ENCODE results near the gene RNF138. TPM values are rescaled to one million over a fixed set of nuclear protein-coding genes. Genes with fewer than 3 reads are reported as not detected.

RNF138 gene
- total and polyA plus RNA-seq, 2 donors (not counting 1 experiment from before 2014, with no cell fraction given) = 30.9 to 60.8 TPM

- Histone ChIP-seq H3K9ac (ENCODE audit: low read length) (no peak overlapping the region), H3K4me1 (ENCODE audit: control insufficient read depth in 2 of 2, insufficient read depth in 2 of 2, low read length in 2 of 2) (peaks cover 4% of the 10 kb centered on the region in 2 donors), H3K4me2 (replicated peaks; ENCODE audit: low read depth, low read length, poor library complexity, severe bottlenecking) (no peak overlapping the region), H3K27me3 (replicated peaks in 1 of 4; ENCODE audit: control extremely low read depth in 1 of 4, control insufficient read depth in 3 of 4, insufficient read depth in 4 of 4, low read length in 3 of 4) (peaks cover 0 to 13% (median 2%) of the 10 kb centered on the region in 4 experiments), H3K4me3 (ENCODE audit: control extremely low read depth in 1 of 5, extremely low read depth in 1 of 5, insufficient read depth in 1 of 5, low read depth in 2 of 5, low read length in 4 of 5) (no peak overlapping the region), H3K79me2 (ENCODE audit: control insufficient read depth, insufficient read depth, low read length) (no peaks in the 10 kb centered on the region), H3K27ac (ENCODE audit: low read length in 2 of 2) (no peak overlapping the region), H3K36me3 (replicated peaks in 1 of 2; ENCODE audit: control extremely low read depth in 1 of 2, control insufficient read depth in 1 of 2, extremely low read depth in 1 of 2, insufficient read depth in 2 of 2, low read length in 1 of 2) (no peaks in the 10 kb centered on the region), H2AFZ (ENCODE audit: insufficient read depth, low read depth, low read length, poor library complexity, severe bottlenecking) (no peak overlapping the region), H4K20me1 (ENCODE audit: control insufficient read depth, insufficient read depth, low read length, poor library complexity, severe bottlenecking) (no peaks in the 10 kb centered on the region), H3K9me3 (ENCODE audit: control extremely low read depth in 1 of 3, control insufficient read depth in 2 of 3, insufficient read depth in 1 of 3, low read length in 2 of 3) (no peaks in the 10 kb centered on the region)
- Mint-ChIP-seq H3K27me3 (peaks cover 4% of the 10 kb centered on the region), H3K9me3 (ENCODE audit: insufficient read depth) (no peaks in the 10 kb centered on the region), H3K27ac (no peak overlapping the region), H3K4me3 (no peak overlapping the region), H3K4me1 (peaks cover 6% of the 10 kb centered on the region)
- CTCF ChIA-PET = interaction anchor here (8.6 kb wide), 1 partner anchor 391 kb away, joined by 111 read pairs; no protein-coding TSS in a partner anchor
- TF ChIP-seq EZH2 (IDR thresholded peaks at IDR 0.05; ENCODE audit: borderline replicate concordance, insufficient read depth, low read depth, low read length, poor library complexity, severe bottlenecking) (no peak), CTCF (IDR thresholded peaks at IDR 0.05) (no peak)
- intact Hi-C loops (cut with micrococcal nuclease) = no loop called here
- no peak for DNase-seq
- WGBS (ENCODE audit: insufficient coverage) = 40% methylated on average over 1 of the region's 2 CpGs
- POLR2A ChIA-PET = no interaction called here
- ATAC-seq (ENCODE audit: low read depth) = no peak
Measured at GRCh38 chr18:32160547-32160946, 68.9 kb downstream of the RNF138 start.

- no peak for DNase-seq
- Histone ChIP-seq H3K4me2 (replicated peaks; ENCODE audit: low read depth, low read length, poor library complexity, severe bottlenecking) (no peak overlapping the region), H2AFZ (ENCODE audit: insufficient read depth, low read depth, low read length, poor library complexity, severe bottlenecking) (no peak overlapping the region), H4K20me1 (ENCODE audit: control insufficient read depth, insufficient read depth, low read length, poor library complexity, severe bottlenecking) (no peaks in the 10 kb centered on the region), H3K27me3 (replicated peaks in 1 of 4; ENCODE audit: control extremely low read depth in 1 of 4, control insufficient read depth in 3 of 4, insufficient read depth in 4 of 4, low read length in 3 of 4) (no peaks in the 10 kb centered on the region), H3K4me3 (ENCODE audit: control extremely low read depth in 1 of 5, extremely low read depth in 1 of 5, insufficient read depth in 1 of 5, low read depth in 2 of 5, low read length in 4 of 5) (no peak overlapping the region), H3K4me1 (ENCODE audit: control insufficient read depth in 2 of 2, insufficient read depth in 2 of 2, low read length in 2 of 2) (no peaks in the 10 kb centered on the region), H3K79me2 (ENCODE audit: control insufficient read depth, insufficient read depth, low read length) (no peaks in the 10 kb centered on the region), H3K9me3 (ENCODE audit: control extremely low read depth in 1 of 3, control insufficient read depth in 2 of 3, insufficient read depth in 1 of 3, low read length in 2 of 3) (no peaks in the 10 kb centered on the region), H3K9ac (ENCODE audit: low read length) (no peak overlapping the region), H3K27ac (ENCODE audit: low read length in 2 of 2) (no peak overlapping the region), H3K36me3 (replicated peaks in 1 of 2; ENCODE audit: control extremely low read depth in 1 of 2, control insufficient read depth in 1 of 2, extremely low read depth in 1 of 2, insufficient read depth in 2 of 2, low read length in 1 of 2) (no peaks in the 10 kb centered on the region)
- TF ChIP-seq CTCF (IDR thresholded peaks at IDR 0.05) (no peak), EZH2 (IDR thresholded peaks at IDR 0.05; ENCODE audit: borderline replicate concordance, insufficient read depth, low read depth, low read length, poor library complexity, severe bottlenecking) (no peak)
- Mint-ChIP-seq H3K4me3 (no peak overlapping the region), H3K9me3 (ENCODE audit: insufficient read depth) (no peaks in the 10 kb centered on the region), H3K4me1 (no peaks in the 10 kb centered on the region), H3K27me3 (peaks cover 18% of the 10 kb centered on the region), H3K27ac (no peak overlapping the region)
- ChIA-PET CTCF (interaction anchor here (1.4 to 2.2 kb wide), 2 partner anchors 10 to 384 kb away, joined by 4 to 7 read pairs; no protein-coding TSS in a partner anchor), POLR2A (no interaction called here)
- WGBS (ENCODE audit: insufficient coverage) = 100% methylated on average over 2 of the region's 3 CpGs
- intact Hi-C loops (cut with micrococcal nuclease) = no loop called here
- no peak for ATAC-seq (ENCODE audit: low read depth)
Measured at GRCh38 chr18:32167980-32168730, 76.5 kb downstream of the RNF138 start.

All from B cell (primary cell).